Measurements from ENCODE around the gene RAB33B. TPM values are rescaled to one million over a fixed set of nuclear protein-coding genes. Genes with fewer than 3 reads are reported as not detected.

Gene RAB33B
- polyA plus RNA-seq, 3 donors = 5.8 to 8.1 (median 6.0) TPM

DNA sequence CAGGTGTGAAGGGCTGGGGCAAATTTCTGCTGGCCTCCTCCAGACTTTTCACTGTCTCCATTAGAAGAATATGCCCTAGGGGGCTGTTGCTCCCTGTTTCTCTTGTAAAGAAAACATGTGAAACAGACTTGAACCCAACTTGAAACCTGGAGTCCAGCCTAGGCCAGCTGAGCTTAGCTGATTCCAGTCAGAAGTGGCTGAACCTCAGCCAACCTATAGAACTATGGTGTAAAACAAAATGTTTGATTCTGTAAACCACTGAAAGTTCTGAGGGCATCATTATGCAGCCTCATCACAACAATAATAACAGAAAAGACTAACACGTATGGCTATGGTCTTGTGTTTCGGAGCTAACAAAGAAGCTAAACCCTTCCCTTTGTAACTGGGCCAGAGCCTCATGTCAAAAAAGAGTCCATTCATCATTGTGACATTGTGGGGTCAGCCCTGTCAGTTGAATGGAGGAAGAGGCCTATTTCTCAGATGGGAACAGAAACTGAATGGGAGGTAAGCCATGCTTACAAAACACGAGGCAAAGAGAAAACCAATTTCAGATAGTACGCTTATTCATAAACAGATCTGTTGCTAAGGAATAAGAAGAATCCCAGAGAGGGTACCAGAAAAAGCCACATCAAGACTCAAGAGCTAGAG is 68.0 kb downstream of the RAB33B start:
- Histone ChIP-seq H3K79me2 (ENCODE audit: insufficient read depth, low read length) (no peaks in the 10 kb centered on the region), H4K20me1 (ENCODE audit: insufficient read depth, low read length) (peaks cover 21% of the 10 kb centered on the region), H3K27me3 (ENCODE audit: control insufficient read depth in 2 of 2, insufficient read depth in 2 of 2, low read length in 2 of 2) (no peaks in the 10 kb centered on the region), H3K9me3 (replicated peaks in 1 of 2; ENCODE audit: control insufficient read depth in 1 of 2, insufficient read depth in 1 of 2, low read length in 2 of 2) (no peaks in the 10 kb centered on the region), H3K27ac (ENCODE audit: low read depth in 1 of 2, low read length in 2 of 2) (peak overlapping the region; percentile 39 to 78), H3K9ac (ENCODE audit: insufficient read depth, low read length, poor library complexity, severe bottlenecking) (no peak overlapping the region), H3K4me2 (replicated peaks; ENCODE audit: extremely low read depth, low read length, poor library complexity, severe bottlenecking) (peak overlapping the region; percentile 18), H2AFZ (ENCODE audit: insufficient read depth, low read depth, low read length, poor library complexity, severe bottlenecking) (no peak overlapping the region), H3K4me1 (ENCODE audit: control insufficient read depth in 1 of 2, insufficient read depth in 2 of 2, low read length in 2 of 2) (peaks cover 37 to 49% of the 10 kb centered on the region in 2 donors), H3K4me3 (replicated peaks in 1 of 3; ENCODE audit: low read depth in 2 of 3, low read length in 3 of 3) (no peak overlapping the region), H3K36me3 (replicated peaks in 1 of 2; ENCODE audit: control insufficient read depth in 1 of 2, insufficient read depth in 2 of 2, low read length in 2 of 2) (peaks cover 43 to 94% of the 10 kb centered on the region in 2 donors)
- TF ChIP-seq, protein P1, sequence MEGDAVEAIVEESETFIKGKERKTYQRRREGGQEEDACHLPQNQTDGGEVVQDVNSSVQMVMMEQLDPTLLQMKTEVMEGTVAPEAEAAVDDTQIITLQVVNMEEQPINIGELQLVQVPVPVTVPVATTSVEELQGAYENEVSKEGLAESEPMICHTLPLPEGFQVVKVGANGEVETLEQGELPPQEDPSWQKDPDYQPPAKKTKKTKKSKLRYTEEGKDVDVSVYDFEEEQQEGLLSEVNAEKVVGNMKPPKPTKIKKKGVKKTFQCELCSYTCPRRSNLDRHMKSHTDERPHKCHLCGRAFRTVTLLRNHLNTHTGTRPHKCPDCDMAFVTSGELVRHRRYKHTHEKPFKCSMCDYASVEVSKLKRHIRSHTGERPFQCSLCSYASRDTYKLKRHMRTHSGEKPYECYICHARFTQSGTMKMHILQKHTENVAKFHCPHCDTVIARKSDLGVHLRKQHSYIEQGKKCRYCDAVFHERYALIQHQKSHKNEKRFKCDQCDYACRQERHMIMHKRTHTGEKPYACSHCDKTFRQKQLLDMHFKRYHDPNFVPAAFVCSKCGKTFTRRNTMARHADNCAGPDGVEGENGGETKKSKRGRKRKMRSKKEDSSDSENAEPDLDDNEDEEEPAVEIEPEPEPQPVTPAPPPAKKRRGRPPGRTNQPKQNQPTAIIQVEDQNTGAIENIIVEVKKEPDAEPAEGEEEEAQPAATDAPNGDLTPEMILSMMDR (IDR thresholded peaks at IDR 0.05) = no peak
- H3K4me1 Mint-ChIP-seq = peaks cover 59% of the 10 kb centered on the region
- peak overlapping the region; percentile 63 to 89 (median 73) for H3K27ac Mint-ChIP-seq
- DNase-seq = peak; percentile 25 to 38 (median 27)
- WGBS (ENCODE audit: insufficient coverage) = no CpG with 5 or more reads among the region's 4 CpGs
- peaks cover 67 to 83% of the 10 kb centered on the region in 2 donors for H3K36me3 Mint-ChIP-seq
- H3K27me3 Mint-ChIP-seq (ENCODE audit: low read depth in 3 of 3) = no peaks in the 10 kb centered on the region
- no peaks in the 10 kb centered on the region for H3K9me3 Mint-ChIP-seq
- intact Hi-C loops (cut with micrococcal nuclease) = no loop called here
- peak overlapping the region in 1 of 2 donors; percentile 8 for H3K4me3 Mint-ChIP-seq

DNA sequence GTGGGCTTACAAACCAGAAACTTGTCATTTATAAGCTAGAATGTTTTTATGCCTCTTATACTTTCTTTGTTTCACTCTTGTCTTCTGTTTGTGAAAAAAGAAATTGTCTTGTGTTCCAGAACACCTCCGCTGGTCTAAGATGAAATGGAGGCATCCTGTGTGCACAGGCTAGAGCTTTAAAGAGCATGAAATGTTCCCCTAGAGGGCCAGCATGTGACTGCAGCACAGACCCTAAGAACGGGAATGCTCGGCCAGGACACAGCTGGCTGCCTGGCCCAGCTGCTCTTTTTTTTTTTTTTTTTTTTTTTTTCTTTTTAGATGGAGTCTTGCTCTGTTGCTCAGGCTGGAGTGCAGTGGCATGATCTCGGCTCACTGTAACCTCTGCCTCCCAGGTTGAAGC is 68.5 kb downstream of the RAB33B start:
- peaks cover 59% of the 10 kb centered on the region for H3K4me1 Mint-ChIP-seq
- TF ChIP-seq, protein P1 (IDR thresholded peaks at IDR 0.05) = peak; percentile 24
- peaks cover 26% of the 10 kb centered on the region for H4K20me1 ChIP-seq (ENCODE audit: insufficient read depth, low read length)
- no peaks in the 10 kb centered on the region for H3K27me3 Mint-ChIP-seq (ENCODE audit: low read depth in 3 of 3)
- peaks cover 63 to 82% of the 10 kb centered on the region in 2 donors for H3K36me3 Mint-ChIP-seq
- H3K79me2 ChIP-seq (ENCODE audit: insufficient read depth, low read length) = no peaks in the 10 kb centered on the region
- no peak for DNase-seq
- H3K4me3 ChIP-seq (replicated peaks in 1 of 3; ENCODE audit: low read depth in 2 of 3, low read length in 3 of 3) = no peak overlapping the region
- H3K27ac Mint-ChIP-seq = peak overlapping the region; percentile 63 to 89 (median 73)
- intact Hi-C loops (cut with micrococcal nuclease) = no loop called here
- no peak overlapping the region for H3K9ac ChIP-seq (ENCODE audit: insufficient read depth, low read length, poor library complexity, severe bottlenecking)
- no peak overlapping the region for H2AFZ ChIP-seq (ENCODE audit: insufficient read depth, low read depth, low read length, poor library complexity, severe bottlenecking)
- H3K4me1 ChIP-seq (ENCODE audit: control insufficient read depth in 1 of 2, insufficient read depth in 2 of 2, low read length in 2 of 2) = peaks cover 37 to 49% of the 10 kb centered on the region in 2 donors
- H3K9me3 ChIP-seq (replicated peaks in 1 of 2; ENCODE audit: control insufficient read depth in 1 of 2, insufficient read depth in 1 of 2, low read length in 2 of 2) = no peaks in the 10 kb centered on the region
- H3K4me3 Mint-ChIP-seq = no peak overlapping the region
- H3K9me3 Mint-ChIP-seq = no peaks in the 10 kb centered on the region
- peak overlapping the region; percentile 14 for H3K4me2 ChIP-seq (replicated peaks; ENCODE audit: extremely low read depth, low read length, poor library complexity, severe bottlenecking)
- no peaks in the 10 kb centered on the region for H3K27me3 ChIP-seq (ENCODE audit: control insufficient read depth in 2 of 2, insufficient read depth in 2 of 2, low read length in 2 of 2)
- H3K36me3 ChIP-seq (replicated peaks in 1 of 2; ENCODE audit: control insufficient read depth in 1 of 2, insufficient read depth in 2 of 2, low read length in 2 of 2) = peaks cover 46 to 94% of the 10 kb centered on the region in 2 donors
- H3K27ac ChIP-seq (ENCODE audit: low read depth in 1 of 2, low read length in 2 of 2) = peak overlapping the region in 1 of 2 donors; percentile 78
- 93% methylated on average over 2 of the region's 4 CpGs for WGBS (ENCODE audit: insufficient coverage)

Data from CD14-positive monocyte (primary cell).